ENCODE data around the gene RPGRIP1L.

RPGRIP1L gene

DNA sequence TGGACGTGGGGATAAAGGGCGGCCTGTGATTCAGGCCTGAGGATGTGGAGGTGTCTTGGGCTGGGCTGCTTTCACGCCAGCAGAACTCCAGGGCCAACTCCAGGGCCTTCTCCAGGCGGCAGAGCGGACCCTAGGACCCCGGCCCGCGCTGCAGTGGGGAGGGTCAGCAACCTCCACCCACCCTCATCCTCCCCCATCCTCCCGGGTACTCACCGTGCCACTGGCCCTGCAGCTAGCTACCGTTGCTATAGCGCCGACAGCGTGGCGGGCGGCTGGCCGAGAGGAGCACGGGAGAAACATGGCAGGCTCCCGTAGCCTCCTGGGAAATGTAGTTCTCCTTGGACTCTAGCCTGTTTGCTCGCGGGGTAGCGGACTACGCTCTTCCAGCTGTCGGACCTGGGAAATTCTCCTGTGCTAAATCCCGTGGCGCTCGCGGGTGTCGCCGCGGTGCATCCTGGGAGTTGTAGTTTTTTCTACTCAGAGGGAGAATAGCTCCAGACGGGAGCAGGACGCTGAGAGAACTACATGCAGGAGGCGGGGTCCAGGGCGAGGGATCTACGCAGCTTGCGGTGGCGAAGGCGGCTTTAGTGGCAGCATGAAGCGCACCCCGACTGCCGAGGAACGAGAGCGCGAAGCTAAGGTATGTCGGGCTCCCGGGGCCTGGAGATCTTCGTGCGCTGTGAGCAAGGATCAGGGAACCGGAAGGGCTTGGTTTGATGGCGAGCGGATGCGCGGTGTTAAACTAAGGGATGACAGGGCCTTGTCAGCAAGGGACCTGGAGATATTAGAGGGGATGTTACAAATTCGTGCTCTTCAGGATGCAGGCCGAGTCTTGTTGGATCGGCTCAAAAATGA, at the start of gene RPGRIP1L, which contains the start of gene FTO:
RPGRIP1L (minus strand) TSS at position 270 of the 855 bp plus-strand sequence. CDS start 3,136 bp downstream, outside the sequence.
FTO (plus strand) TSS at position 567 of the 855 bp plus-strand sequence.
- DNase-seq, result peak; percentile 99

DNA sequence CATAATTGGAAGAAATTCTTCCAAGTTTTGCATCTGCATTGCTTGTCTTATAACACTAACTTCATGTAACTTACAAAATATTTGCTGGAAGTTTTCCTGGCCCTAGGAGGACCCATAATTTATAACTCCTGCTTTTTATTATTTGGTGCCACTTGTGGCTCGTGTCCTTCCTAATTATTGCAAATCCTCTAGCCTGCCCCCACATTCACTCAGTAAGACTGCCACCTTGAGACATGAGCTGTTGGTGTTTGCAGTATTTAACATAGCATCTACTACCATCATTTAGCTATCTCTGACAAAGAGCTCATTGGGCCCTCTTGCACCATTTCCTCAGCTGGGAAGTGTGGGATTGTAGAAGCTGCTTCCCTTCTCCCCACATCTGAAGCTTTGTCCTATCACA, 49.8 kb upstream of the RPGRIP1L start:
- no peak for DNase-seq

DNA sequence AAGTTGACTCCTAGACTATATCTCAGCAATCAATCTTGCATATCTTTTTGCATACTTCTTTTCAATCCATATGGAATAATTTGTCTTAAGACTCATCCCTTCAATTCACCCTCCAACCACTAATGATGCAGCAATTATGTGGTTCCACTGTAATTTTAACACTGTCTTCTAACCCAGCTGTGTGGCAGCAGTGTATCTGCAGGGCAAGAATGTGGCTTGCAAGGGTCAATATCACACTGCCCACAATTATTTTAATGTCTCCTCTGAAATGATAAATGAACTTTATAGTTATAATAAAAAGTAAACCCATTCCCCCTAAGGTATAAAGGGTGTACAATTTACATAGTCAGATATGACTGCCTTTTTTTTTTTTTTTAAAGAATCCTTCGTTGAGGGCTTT, 48.9 kb upstream of the RPGRIP1L start:
- DNase-seq, result no peak

DNA sequence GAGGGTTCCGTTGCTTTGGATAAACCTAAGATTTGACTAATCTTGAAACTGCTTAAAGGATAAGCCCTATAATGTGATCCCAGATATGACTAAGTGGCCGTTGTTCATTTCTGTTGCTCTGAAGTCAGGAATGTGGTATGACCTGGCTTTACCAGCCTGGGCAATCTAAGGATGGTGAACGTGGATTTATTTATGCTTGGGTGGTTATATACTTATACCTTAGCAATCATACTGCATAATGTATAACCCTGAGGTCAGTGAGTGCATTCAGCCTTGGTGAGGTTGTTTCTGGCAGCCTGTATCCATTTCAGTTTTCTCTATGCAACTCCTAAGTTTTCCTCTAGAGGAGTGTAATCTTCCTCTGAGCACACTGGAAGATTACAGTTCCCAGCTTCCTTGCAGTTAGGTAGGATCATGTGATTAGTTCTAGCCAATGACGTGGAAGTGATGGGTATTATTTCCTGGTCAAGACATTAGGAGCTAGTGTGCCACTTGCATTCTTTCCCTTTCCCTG, 42.2 kb upstream of the RPGRIP1L start:
- DNase-seq, result no peak

DNA sequence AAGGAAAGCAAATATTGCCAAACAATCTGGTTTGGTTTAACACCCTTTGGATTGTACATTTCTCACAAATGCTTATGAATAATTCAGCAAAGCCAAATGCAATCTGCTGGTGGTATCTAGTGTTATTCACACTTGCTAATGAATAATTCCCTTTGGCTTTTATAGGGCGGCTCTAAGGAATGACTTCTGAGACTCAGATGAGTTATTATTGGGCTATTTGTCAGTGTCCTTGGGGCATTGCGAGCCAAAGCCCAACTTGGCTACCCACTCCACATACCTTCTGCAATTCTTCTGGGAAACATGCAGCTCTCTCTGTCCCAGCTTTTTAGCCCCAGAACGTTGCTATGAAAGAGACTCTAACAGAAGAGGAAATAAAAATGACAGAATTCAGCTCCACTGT, 41.4 kb upstream of the RPGRIP1L start:
- DNase-seq, result no peak

DNA sequence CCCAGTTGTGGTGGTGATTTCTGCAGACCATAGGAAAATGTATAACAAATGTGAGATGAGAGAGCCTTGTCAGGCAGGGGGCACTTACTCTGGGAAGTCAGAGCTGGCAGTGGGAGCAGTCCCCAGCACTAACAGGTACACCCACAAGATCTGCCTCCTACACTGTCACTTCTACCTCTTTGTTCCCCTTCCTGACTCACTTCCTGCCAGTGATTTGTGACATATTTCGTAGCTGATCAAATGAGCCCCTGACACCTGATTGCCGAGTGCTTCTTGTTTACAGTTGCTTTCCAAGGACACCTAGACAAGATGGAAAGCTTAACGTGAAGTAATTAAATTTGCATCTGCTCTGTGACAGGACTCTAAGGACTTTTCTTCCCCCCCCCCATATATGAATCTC, 40.8 kb upstream of the RPGRIP1L start:
- no peak for DNase-seq

DNA sequence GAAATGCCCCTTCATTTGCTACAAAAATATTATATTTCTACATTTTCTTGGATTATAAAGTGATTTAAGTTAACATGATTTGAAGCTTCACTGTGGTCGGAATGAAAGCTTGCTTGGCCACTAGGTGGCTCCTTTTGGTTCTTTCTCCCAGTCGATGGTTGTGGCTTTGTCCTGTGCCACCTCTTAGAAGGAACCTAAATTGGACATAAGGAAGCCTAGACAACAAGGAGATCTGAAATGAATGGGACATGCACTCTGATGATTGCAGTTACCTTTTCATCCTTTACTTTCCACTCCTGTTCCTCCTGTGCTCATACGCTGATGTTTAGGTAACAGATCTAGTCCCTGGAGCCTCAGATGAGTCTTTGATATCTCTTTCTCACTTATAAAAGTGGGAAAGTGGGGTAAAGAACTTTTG, 39.5 kb upstream of the RPGRIP1L start:
- peak; percentile 57 for DNase-seq

DNA sequence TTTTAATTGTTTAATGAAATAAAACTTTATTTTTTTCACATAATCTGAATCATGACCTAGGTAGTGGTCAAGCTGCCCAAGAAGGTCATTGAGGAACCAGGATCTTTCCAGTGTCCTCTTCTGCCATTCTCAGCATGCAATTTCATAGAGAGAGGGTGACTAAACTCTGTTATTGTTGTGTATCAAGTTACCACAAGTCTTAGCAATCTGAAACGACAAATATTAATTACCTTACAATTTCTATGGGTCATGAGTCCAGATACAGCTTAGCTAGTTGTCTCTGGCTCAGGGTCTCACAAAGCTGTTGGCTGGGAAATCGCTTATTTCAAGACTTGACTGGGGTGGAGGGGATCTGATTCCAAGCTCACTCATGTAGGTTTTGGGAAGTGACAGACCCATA, 37.9 kb upstream of the RPGRIP1L start:
- no peak for DNase-seq

DNA sequence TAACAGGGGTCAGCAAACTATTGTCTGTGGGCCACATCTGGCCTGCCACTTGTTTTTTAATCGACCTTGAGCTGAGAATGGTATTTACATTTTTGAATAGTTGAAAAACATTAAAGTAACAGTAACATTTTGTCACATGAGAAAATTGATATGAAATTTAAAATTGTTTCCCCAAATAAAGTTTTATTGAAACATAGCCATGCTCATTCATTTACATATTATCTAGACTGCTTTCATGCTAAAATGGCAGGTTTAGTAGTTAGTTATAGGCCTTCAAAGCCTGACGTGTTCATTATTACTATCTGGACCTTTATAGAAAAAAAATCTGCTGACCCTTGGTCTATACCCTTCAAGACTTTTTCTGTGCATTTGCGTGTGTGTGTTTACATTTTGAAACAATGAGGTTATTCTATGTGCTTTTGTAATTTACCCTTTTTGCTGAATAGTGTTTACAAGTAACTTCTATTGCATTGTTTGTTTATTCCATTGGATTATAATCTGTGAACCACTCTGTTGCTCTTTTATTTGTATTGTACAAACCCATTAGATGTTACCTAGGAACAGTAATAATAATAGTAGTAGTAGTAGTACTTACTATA, 37.4 kb upstream of the RPGRIP1L start:
- no peak for DNase-seq

DNA sequence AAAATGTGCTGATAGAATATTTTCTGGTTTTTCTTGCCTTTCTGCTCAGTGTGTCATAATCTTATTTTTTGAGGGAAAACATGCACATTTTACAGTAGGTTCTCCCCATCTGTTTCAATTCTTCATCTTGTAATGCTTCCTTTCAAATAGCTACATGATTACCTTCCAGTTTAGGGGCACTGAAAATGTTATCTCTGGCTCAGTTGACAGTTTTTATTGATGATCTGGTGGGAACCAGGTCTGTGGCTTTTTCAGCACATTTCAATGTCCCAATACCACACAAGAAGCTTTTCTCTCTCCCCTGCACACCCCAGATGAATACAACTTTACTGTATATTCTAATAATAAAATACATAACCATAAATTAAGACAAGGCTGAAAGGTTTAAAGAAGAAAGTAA, 36.8 kb upstream of the RPGRIP1L start:
- no peak for DNase-seq

DNA sequence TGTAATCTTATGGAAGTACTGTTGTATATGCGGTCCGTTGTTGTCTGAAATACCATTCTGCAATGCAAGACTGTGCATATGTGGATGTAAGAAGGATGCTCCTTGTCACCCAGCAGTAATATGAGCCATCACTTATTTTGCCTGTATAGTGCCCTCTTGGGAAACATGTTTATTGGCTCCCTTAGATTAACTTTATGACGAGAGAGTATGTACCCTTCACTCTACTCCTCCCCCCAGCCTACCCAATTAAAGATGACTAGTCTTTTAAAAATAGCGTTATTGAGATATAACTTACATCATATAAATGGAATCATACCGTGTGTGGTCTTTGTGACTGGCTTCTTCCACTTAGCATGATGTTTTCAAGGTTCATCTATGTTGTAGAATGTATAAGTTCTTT, 33.9 kb upstream of the RPGRIP1L start:
- DNase-seq, result no peak

DNA sequence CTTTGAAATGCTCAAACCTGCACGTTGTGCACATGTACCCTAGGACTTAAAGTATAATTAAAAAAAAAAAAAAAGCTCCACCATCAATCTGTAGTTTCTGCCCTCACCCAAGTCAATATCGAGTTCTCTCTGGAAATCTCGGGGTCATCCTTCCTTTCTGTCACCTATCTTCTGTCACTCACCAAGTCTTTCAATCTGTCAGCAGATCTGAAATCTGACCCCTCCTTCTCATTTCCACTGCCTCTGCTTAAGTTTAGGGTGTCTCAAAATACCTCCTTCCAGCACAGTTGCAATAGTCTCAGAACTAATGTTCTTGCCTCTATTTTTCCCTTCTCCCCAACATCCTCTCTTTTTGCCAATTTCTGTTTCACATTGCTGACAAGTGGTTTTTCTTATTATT, 32.6 kb upstream of the RPGRIP1L start:
- DNase-seq, result no peak

DNA sequence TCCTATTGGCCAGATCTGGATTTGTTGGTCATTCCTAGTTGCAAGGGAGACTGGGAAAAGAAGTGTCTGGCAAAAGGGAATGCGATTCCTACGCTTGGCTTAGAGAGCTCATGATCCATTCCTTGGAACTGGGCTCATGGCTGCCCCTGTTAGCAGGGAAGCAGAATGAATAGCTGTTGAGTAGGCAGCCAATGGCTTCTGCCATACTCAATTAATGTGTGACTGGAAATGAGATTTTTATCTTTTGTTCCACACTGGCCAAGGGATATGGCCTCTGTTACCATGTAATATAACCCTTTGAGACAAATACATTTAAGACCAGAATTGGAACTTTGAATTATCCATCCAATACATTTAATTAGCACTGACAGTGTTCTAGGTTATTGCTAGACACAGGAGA, 31.2 kb upstream of the RPGRIP1L start:
- DNase-seq, result no peak

DNA sequence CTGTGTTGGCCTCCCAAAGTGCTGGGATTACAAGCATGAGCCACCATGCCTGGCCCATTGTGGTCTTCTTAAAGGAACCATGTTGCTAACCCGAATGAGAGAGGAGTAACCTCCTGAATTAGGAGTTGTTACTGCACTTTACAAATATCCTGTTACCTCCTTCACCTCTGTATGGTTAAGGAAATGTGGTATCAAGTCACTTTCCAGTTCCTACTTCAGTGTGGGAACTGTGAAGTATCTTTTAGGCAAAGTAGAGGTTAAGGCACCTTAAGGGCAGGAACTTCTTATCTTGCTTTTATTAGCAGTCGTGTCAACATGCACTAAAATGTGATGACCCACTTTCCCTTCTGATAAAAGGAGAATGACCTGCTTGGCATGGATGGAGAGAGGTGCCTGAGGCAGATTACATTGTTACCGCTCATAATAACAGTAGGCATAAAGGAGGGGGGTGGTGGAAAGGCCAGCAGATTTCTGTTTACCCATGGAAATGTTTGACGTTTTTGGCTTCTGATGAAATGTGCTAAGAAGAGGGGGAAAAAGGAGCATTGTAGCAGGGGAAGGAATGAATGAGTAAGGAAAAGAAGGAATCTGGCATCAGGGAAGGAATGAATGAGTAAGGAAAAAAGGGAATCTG, 28.8 kb upstream of the RPGRIP1L start:
- DNase-seq, result peak; percentile 12

DNA sequence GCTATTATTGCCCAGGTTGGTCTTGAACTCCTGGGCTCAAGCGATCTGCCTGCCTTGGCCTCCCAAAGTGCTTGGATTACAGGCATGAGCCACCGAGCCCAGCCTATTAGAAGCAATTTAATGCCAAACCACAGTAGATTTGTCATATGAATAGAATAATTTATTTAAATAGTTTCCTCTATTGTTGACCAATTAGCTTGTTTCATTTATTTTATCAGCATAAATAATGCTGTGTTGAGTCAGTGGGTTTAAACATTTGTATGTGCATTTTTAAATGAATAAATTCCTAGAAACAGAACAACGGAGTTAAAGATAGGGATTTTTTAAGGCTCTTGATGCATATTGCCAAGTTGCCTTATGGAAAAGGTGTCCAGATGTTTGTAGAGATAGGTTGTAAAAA, 27.0 kb upstream of the RPGRIP1L start:
- no peak for DNase-seq

DNA sequence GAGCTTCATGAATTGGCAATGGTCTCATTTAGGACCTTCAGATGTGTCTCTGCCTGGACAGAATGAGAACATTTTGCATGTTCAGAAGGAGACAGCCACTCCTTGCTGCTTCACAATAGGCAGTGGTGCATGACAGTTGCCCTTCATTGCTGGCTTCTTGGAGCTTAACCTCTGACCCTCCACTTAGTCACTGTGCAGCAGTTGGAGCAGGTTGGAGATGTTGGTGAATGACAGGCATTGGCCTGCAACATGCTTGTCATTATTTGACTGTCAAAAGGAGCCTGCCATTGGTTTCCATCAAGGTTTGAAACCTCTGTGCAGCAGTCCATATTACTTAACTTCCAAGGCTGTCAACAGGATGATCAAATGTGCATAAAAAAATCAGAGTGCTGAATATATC, 23.0 kb upstream of the RPGRIP1L start:
- DNase-seq, result no peak

DNA sequence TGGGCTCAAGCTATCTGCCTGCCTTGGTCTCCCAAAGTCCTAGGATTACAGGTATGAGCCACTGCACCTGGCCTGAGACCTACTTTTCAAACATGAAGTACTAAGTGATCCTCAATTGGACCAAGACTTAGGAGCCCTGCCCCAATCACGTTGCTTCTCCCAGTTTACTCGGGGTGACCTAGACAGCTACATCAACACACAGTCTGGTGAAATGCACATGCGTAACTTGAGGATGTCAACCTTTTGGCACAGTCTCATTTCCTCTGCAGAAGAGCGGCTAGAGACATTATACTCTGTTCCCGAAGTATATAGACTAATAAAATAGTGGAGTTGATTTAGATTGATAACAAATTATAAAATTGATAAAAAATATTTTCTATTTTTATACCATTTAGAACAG, 17.4 kb upstream of the RPGRIP1L start:
- no peak for DNase-seq

DNA sequence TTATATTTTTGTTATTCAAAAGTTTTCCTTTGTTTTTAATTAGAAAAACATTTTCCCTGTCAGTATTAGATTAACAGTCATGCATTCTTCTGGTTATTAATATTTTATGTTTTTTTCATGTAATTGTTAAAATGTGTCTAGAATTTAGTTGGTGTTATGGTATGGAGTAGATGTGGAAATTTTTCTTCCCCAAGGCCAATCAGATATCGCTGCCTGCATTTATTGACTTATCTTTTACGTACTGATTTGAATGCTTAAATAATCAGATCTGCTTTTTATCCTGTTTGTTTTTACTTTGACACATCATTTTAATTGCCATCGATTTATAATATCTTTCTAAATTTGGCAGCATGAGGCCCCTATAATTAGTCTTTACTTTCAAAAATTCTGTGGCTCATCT, 13.9 kb upstream of the RPGRIP1L start:
- no peak for DNase-seq

DNA sequence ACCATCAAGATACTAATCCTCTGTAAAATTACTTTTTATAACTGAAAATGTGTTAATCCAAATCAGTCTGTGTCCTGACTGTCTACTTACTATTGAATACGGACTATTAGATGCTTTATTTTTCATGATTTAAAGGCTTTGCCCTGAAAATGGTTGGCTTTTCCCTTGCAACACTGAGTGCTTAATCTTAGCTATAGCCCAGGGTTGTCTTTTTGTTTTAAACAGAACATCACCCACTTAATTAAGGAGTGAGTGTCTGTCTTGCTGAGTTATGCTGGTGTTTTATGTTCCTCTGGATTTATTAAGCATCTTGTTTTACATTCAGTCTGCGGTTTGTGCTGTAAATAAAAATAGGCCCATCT, 11.3 kb upstream of the RPGRIP1L start:
- no peak for DNase-seq

DNA sequence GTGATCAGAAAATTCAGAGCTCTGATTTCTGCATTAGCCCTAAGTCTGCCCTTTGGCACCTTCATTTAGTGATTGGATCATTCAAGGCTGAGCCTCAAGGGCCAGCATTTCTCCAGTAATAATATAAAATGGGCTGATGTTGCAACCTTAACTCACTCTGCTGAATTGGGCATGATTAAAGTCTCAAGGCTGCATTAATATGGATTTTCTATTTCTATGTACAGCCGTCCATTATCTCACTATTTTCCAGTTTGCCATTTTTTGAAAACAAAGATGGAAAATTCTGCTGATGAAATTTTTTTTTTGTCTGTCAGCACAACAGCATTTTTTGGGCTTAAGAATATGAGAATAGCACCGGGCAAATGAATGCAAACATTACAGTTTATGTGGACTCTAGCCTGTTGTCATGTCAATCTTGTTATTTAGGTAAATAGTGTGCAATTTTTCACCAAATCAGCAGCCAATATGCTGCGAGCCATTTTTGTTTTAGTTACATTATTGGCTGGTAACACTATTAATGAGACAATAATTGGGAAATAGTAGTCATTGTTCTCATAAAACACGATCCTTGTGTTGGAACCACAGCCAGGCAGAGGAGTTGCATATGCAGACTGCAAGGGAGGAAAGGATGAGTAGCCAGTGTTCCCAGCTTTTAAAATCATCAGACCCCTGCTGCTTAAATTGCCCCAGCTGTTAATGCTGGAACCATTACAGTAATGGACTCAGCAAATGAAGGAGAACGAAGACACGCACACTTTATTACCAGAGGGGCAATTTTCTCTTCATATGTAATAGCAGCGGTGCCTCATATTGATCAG, 10.8 kb upstream of the RPGRIP1L start:
- no peak for DNase-seq

DNA sequence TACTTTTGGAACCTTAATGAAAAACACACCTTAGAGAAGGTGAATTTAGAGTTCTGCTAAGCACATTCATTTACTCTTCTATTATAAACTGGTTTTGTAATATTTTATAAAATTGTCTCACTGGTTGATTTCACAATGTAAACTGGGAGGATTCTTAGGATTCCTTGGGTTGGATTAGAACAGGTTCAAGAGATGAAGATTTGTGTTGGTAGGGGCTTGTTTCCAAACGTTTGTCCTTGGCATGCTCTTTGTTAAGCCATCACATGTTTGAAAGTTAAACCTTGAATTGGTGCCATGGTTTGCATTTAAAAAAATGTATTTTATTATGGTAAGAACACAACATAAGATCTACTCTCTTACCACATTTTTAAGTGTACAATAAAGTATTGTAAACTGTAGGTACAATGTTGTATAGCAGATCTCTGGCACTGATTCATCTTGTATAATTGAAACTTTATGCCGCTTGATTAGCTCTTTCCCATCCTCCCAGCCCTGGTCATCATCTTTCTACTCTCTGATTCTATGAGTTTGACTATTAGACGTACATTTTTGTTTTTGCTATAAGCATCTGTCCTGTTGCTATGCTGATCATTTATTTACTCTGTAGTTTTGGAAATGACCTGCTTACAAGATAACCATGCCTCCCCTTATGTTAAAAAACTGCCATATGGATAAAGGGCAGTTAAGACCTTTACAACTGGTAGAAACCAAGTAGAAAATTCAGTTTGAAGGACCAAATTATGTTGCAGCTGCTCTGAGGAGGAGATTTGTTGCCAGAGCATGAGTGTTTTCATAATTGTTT, 9.9 kb upstream of the RPGRIP1L start:
- no peak for DNase-seq

DNA sequence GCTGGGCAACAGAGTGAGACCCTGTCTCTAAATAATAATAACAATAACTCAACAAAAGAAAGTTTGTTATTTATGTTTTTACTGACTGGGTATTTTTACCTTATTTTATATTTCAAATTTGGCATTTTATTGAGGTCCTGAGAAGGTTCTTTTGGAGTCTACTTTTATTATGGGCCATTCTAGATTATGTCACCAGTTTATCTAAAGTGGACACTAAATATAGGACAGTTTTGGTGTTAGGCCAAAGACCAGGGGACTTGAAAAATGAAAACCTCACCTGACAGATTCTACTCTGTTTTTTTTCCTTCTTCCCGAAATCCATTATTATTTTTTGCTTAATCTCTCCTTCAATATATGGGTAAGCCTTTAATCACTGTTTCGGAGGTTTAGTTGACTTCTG, 8.4 kb upstream of the RPGRIP1L start:
- DNase-seq, result no peak
